HCT116 (cell line): ENCODE measurements around the gene WFDC8. TPM values are rescaled to one million over a fixed set of nuclear protein-coding genes. Genes with fewer than 3 reads are reported as not detected.
A peak's percentile ranks its signal among the peaks of the same experiment; 100 is the strongest.

ENCODE experiments used
- ATAC-seq: fragments of 200-7000 bp; cut with Tn5 transposase; 2 replicates; pipeline ENCODE4 v1.9.1; 2020; ENCODE audit warnings: mild to moderate bottlenecking, moderate library complexity
- BruUV-seq: library from RNA; stranded (reverse); fragments of 400-500 nt; replicated peaks from 2 replicates; lab custom pipeline; 2021; lab: Mats Ljungman, UMichigan
- CTCF ChIA-PET: fragments of 300-600 bp; sonication (Branson Sonifier 250); formaldehyde crosslinking; loops from one replicate; lab custom pipeline; 2021; ENCODE audit warnings: antibody characterized with exemption; lab: Charles Lee
- POLR2A ChIA-PET: fragments of 300-600, 350-600 bp; sonication (Branson Sonifier 250); formaldehyde crosslinking; loops from one replicate; lab custom pipeline; 2021; ENCODE audit warnings: antibody characterized with exemption; lab: Charles Lee
- RAD21 ChIA-PET, 2 experiments: fragments of 300-600 bp; sonication (Branson Sonifier 250); formaldehyde crosslinking; loops; one replicate each; lab custom pipeline; 2023; ENCODE audit warnings: low total read pairs in 2 of 2; ENCODE audit not compliant: uncharacterized antibody in 2 of 2, unreplicated experiment in 2 of 2, low non-redundant PET in 1 of 2; lab: Charles Lee
- DNase-seq: peaks from one replicate; pipeline ENCODE4 v3.0.0-alpha.2; 2010; ENCODE audit warnings: low read depth, low spot score
- H2AFZ ChIP-seq: fragments of 200-600 bp; shearing (Covaris generic), sonication (generic); 2 replicates; pipeline ENCODE4 v1.6.1; 2017; ENCODE audit warnings: low read depth, mixed run types, mixed read lengths, antibody characterized with exemption, low read length; ENCODE audit not compliant: poor library complexity, severe bottlenecking
- H3K27ac ChIP-seq: 2 replicates; pipeline ENCODE4 v1.5.1; 2012; ENCODE audit warnings: low read depth, low read length
- H3K27me3 ChIP-seq: fragments of 200-600 bp; sonication (generic); 2 replicates; pipeline ENCODE4 v1.6.1; 2016; ENCODE audit warnings: mixed run types, low read length, mixed read lengths; ENCODE audit not compliant: insufficient read depth
- H3K36me3 ChIP-seq, 2 experiments: fragments of 200-500 bp in 1 of 2; fragments of 200-600 bp in 1 of 2; sonication (Bioruptor generic) in 1 of 2; sonication (generic) in 1 of 2; 2 replicates each; pipeline versions ENCODE4 v1.5.1 to v1.6.1; 2014 to 2016; ENCODE audit warnings: low read length in 2 of 2, inconsistent platforms in 1 of 2, mixed read lengths in 1 of 2, mixed run types in 1 of 2; ENCODE audit not compliant: insufficient read depth in 2 of 2, control insufficient read depth in 1 of 2
- H3K4me1 ChIP-seq, 2 experiments: fragments of 200-600 bp in 1 of 2; sonication (generic) in 1 of 2; 2 replicates each; pipeline versions ENCODE4 v1.5.1 to v1.6.1; 2012 to 2017; ENCODE audit warnings: low read length in 2 of 2, inconsistent platforms in 1 of 2, mild to moderate bottlenecking in 1 of 2, mixed read lengths in 1 of 2, mixed run types in 1 of 2, moderate library complexity in 1 of 2; ENCODE audit not compliant: insufficient read depth in 2 of 2, control insufficient read depth in 1 of 2
- H3K4me2 ChIP-seq: fragments of 200-600 bp; sonication (generic); 2 replicates; pipeline ENCODE4 v1.6.1; 2017; ENCODE audit warnings: mixed run types, low read length, mixed read lengths
- H3K4me3 ChIP-seq, 2 experiments: fragments of 200-600 bp in 1 of 2; sonication (generic) in 1 of 2; replicated peaks in 1 of 2; 2 replicates each; pipeline ENCODE4 v1.5.1; 2011 to 2016; ENCODE audit warnings: low read length in 2 of 2, control low read depth in 1 of 2, low read depth in 1 of 2, mild to moderate bottlenecking in 1 of 2, mixed read lengths in 1 of 2, mixed run types in 1 of 2
- H3K79me2 ChIP-seq: fragments of 200-600 bp; sonication (generic); 2 replicates; pipeline ENCODE4 v1.6.1; 2017; ENCODE audit warnings: mild to moderate bottlenecking, mixed run types, low read length, moderate library complexity, mixed read lengths; ENCODE audit not compliant: insufficient read depth
- H3K9ac ChIP-seq: fragments of 200-600 bp; sonication (generic); 2 replicates; pipeline ENCODE4 v1.6.1; 2016; ENCODE audit warnings: low read length, mixed read lengths
- H3K9me2 ChIP-seq: fragments of 200-600 bp; sonication (generic), shearing (Covaris generic); 2 replicates; pipeline ENCODE4 v1.6.1; 2017; ENCODE audit warnings: mixed run types, mild to moderate bottlenecking, moderate library complexity; ENCODE audit not compliant: insufficient read depth
- H3K9me3 ChIP-seq, 2 experiments: fragments of 200-500 bp in 1 of 2; fragments of 200-600 bp in 1 of 2; sonication (Bioruptor generic) in 1 of 2; sonication (generic) in 1 of 2; 2 replicates each; pipeline ENCODE4 v1.6.1; 2014 to 2017; ENCODE audit warnings: low read length in 2 of 2, mixed read lengths in 2 of 2, inconsistent platforms in 1 of 2, low read depth in 1 of 2, mild to moderate bottlenecking in 1 of 2, mixed run types in 1 of 2, moderate library complexity in 1 of 2; ENCODE audit not compliant: control insufficient read depth in 1 of 2, insufficient read depth in 1 of 2
- H4K20me1 ChIP-seq: fragments of 200-600 bp; sonication (generic), shearing (Covaris generic); 2 replicates; pipeline ENCODE4 v1.6.1; 2017; ENCODE audit warnings: mixed run types, mild to moderate bottlenecking, moderate library complexity; ENCODE audit not compliant: insufficient read depth
- CBX3 ChIP-seq: IDR thresholded peaks from 2 replicates; pipeline ENCODE4 v1.6.1; 2012; ENCODE audit warnings: low read depth
- JUND ChIP-seq: IDR thresholded peaks from 2 replicates; pipeline ENCODE4 v1.6.1; 2012
- RAD21 ChIP-seq: IDR thresholded peaks from 2 replicates; pipeline ENCODE4 v1.6.1; 2012; ENCODE audit warnings: low read depth, mild to moderate bottlenecking
- YY1 ChIP-seq: IDR thresholded peaks from 2 replicates; pipeline ENCODE4 v1.6.1; 2011; ENCODE audit warnings: low read length, low read depth, moderate library complexity, mild to moderate bottlenecking; ENCODE audit not compliant: insufficient replicate concordance; ENCODE audit errors: extremely low read depth
- intact Hi-C: fragments of 100-400 bp; cut with micrococcal nuclease; formaldehyde crosslinking; loops from 2 replicates; pipeline ENCODE4 v1.10.0; 2022
- total RNA-seq: library from RNA; stranded (reverse); gene quantifications from one replicate; pipeline ENCODE4 v1.2.1, GENCODE V29; 2021; ENCODE audit not compliant: unreplicated experiment
- TF ChIP-seq, protein P1 (sequence below), 3 experiments: fragments of 200-600 bp in 1 of 3; sonication (generic) in 1 of 3; IDR thresholded peaks in 2 of 3; conservative IDR thresholded peaks in 1 of 3; 2 replicates each; pipeline ENCODE4 v1.5.1; 2012 to 2017; ENCODE audit warnings: low read depth in 2 of 3, low read length in 2 of 3, antibody characterized with exemption in 1 of 3, borderline replicate concordance in 1 of 3, control low read depth in 1 of 3, mild to moderate bottlenecking in 1 of 3, mixed read lengths in 1 of 3, mixed run types in 1 of 3, moderate library complexity in 1 of 3; ENCODE audit not compliant: insufficient read depth in 1 of 3
- TF ChIP-seq, protein P2 (sequence below): IDR thresholded peaks from 2 replicates; pipeline ENCODE4 v1.6.1; 2012

WFDC8 gene
- total RNA-seq, 1 experiment from 2014 or later = not detected

DNA sequence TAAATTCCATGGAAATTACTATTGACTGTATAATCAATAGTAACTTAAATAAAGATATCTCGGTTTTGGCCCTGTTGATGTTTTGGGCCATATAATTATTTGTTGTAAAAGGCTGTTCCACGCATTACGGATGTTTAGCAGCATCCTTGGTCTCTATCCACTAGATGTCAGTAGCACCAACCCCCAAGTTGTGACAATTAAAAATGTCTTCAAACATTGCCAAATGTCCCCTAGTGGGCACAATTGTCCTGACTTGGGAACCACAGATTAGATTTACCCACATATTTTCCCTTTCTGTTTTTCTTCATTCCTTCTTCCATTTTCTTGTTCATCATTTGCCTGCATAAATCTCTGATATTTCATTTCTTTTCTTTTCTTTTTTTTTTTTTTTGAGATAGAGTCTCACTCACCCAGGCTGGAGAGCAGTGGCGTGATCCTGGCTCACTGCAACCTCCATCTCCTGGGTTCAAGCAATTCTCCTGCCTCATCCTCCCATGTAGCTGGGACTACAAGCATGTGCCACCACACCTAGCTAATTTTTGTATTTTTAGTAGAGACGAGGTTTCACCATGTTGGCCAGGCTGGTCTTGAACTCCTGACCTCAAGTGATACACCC lies 13.6 kb upstream of the WFDC8 start:
- no peak overlapping the region for H3K9ac ChIP-seq
- H3K4me2 ChIP-seq = no peak overlapping the region
- no TSS peak for BruUV-seq
- ChIA-PET RAD21 (interaction anchor here in 1 of 2 experiments (1.3 kb wide), 1 partner anchor 179 kb away, joined by 3 read pairs; no protein-coding TSS in a partner anchor), CTCF (interaction anchor here (1.2 to 1.8 kb wide), 2 partner anchors 175 to 178 kb away, joined by 3 to 16 read pairs; no protein-coding TSS in a partner anchor), POLR2A (no interaction called here)
- ATAC-seq (peak; percentile 93), DNase-seq (peak; percentile 83)
- intact Hi-C loops = loop anchor here (1.0 kb wide), 1 partner anchor 179 kb away; no protein-coding TSS in a partner anchor
- H3K9me3 ChIP-seq = no peaks in the 10 kb centered on the region
- H3K4me1 ChIP-seq = peaks cover 0 to 7% of the 10 kb centered on the region in 2 experiments; a peak in 2 of 4 replicates
- H3K9me2 ChIP-seq = no peaks in the 10 kb centered on the region
- H3K27ac ChIP-seq = no peak overlapping the region
- TF ChIP-seq, protein P1, sequence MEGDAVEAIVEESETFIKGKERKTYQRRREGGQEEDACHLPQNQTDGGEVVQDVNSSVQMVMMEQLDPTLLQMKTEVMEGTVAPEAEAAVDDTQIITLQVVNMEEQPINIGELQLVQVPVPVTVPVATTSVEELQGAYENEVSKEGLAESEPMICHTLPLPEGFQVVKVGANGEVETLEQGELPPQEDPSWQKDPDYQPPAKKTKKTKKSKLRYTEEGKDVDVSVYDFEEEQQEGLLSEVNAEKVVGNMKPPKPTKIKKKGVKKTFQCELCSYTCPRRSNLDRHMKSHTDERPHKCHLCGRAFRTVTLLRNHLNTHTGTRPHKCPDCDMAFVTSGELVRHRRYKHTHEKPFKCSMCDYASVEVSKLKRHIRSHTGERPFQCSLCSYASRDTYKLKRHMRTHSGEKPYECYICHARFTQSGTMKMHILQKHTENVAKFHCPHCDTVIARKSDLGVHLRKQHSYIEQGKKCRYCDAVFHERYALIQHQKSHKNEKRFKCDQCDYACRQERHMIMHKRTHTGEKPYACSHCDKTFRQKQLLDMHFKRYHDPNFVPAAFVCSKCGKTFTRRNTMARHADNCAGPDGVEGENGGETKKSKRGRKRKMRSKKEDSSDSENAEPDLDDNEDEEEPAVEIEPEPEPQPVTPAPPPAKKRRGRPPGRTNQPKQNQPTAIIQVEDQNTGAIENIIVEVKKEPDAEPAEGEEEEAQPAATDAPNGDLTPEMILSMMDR (IDR thresholded peaks at IDR 0.05 in 2 of 3, conservative IDR thresholded peaks at IDR 0.05 in 1 of 3; ENCODE audit: borderline replicate concordance in 1 of 3, insufficient read depth in 1 of 3, low read depth in 2 of 3, low read length in 2 of 3) = peak; percentile 92 to 99 (median 97)
- TF ChIP-seq YY1 (peak; percentile 36), JUND (no peak), CBX3 (peak; percentile 70), RAD21 (peak; percentile 94)
- TF ChIP-seq, protein P2, sequence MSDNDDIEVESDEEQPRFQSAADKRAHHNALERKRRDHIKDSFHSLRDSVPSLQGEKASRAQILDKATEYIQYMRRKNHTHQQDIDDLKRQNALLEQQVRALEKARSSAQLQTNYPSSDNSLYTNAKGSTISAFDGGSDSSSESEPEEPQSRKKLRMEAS = 0 out of 2 replicates have a peak, but pooled peaks have one; percentile 16
- H4K20me1 ChIP-seq = no peaks in the 10 kb centered on the region
- H3K27me3 ChIP-seq = no peaks in the 10 kb centered on the region; the same call in 1 of the 2 replicates
- H3K4me3 ChIP-seq = no peak overlapping the region
- H3K36me3 ChIP-seq = no peaks in the 10 kb centered on the region
- H2AFZ ChIP-seq = peak overlapping the region; percentile 63
- no peaks in the 10 kb centered on the region for H3K79me2 ChIP-seq
